Stomach (tissue), 9 donors: ENCODE results near the gene CTRL. TPM values are rescaled to one million over a fixed set of nuclear protein-coding genes. Genes with fewer than 3 reads are reported as not detected.

Experiments used
- DNase-seq, 2 donors: peaks; one replicate each; pipeline versions ENCODE4 v3.0.0 to v3.0.0-alpha.2; 2013 to 2019
- H3K27ac ChIP-seq, 5 donors: fragments of 200-600 bp in 4 of 5; sonication (generic) in 4 of 5; one replicate each; pipeline ENCODE4 v1.5.1; 2013 to 2019; ENCODE audit warnings: mild to moderate bottlenecking in 1 of 5, moderate library complexity in 1 of 5
- H3K27me3 ChIP-seq, 3 donors: fragments of 200-600 bp; sonication (generic); one replicate each; pipeline ENCODE4 v1.5.1; 2017 to 2019; ENCODE audit warnings: mixed run types in 1 of 3
- H3K36me3 ChIP-seq, 4 donors: fragments of 200-600 bp; sonication (generic); 1 replicate in 3 of 4; 2 replicates in 1 of 4; pipeline ENCODE4 v1.5.1; 2016 to 2019
- H3K4me1 ChIP-seq, 4 donors: fragments of 200-600 bp; sonication (generic); one replicate each; pipeline ENCODE4 v1.5.1; 2016 to 2019
- H3K4me3 ChIP-seq, 4 donors: fragments of 200-600 bp; sonication (generic) in 3 of 4; one replicate each; pipeline ENCODE4 v1.5.1; 2016 to 2019; ENCODE audit warnings: mild to moderate bottlenecking in 1 of 4
- H3K9me3 ChIP-seq, 4 donors: fragments of 200-600 bp; sonication (generic); one replicate each; pipeline ENCODE4 v1.5.1; 2016 to 2019
- EP300 ChIP-seq: sonication (generic); formaldehyde crosslinking; IDR thresholded peaks from one replicate; pipeline ENCODE4 v1.6.1; 2017; ENCODE audit warnings: antibody characterized with exemption
- POLR2A ChIP-seq, 4 donors: fragments of 450-650 bp; IDR thresholded peaks; one replicate each; pipeline ENCODE4 v1.6.1; 2016; ENCODE audit warnings: antibody characterized with exemption in 4 of 4, control low read depth in 2 of 4, mild to moderate bottlenecking in 1 of 4, moderate library complexity in 1 of 4
- POLR2AphosphoS5 ChIP-seq, 3 donors: sonication (generic); formaldehyde crosslinking; IDR thresholded peaks; one replicate each; pipeline ENCODE4 v1.6.1; 2016; ENCODE audit warnings: antibody characterized with exemption in 3 of 3
- WGBS, 5 donors: extraction: QIAGEN DNeasy Blood & Tissue Kit in 3 of 5; methylation state at CpG; one replicate each; pipeline versions ENCODE4 v1.1.5 to v1.1.7; 2013 to 2018; 5-methylcytosine and 5-hydroxymethylcytosine counted together
- intact Hi-C: fragments of 100-400 bp; cut with DNase I; formaldehyde crosslinking; loops from one replicate; pipeline ENCODE4 v1.15.1; 2023; ENCODE audit warnings: low total_unique reads
- polyA plus RNA-seq, 3 donors: library from polyadenylated mRNA; stranded (reverse); fragments of 200-250 nt; gene quantifications; one replicate each; pipeline ENCODE4 v1.2.3, GENCODE V29; 2013
- total RNA-seq, 5 donors: library from RNA; depleted of rRNA; stranded (reverse); fragments of >200 nt; gene quantifications; one replicate each; pipeline versions ENCODE4 v1.1.0 to v1.2.3, GENCODE V29; 2014 to 2016
- TF ChIP-seq, protein P1 (sequence below), 7 experiments: fragments of 450-650 bp in 4 of 7; fragments of 200-600 bp in 3 of 7; sonication (generic) in 3 of 7; IDR thresholded peaks; one replicate each; pipeline ENCODE4 v1.5.1; 2016 to 2019; ENCODE audit warnings: antibody characterized with exemption in 7 of 7, control low read depth in 2 of 7, mild to moderate bottlenecking in 1 of 7
- donor health status: healthy with polysubstance abuse.
- donor health status: Bipolar disorder and iron deficiency.
- donor health status: healthy.

Gene CTRL
- total and polyA plus RNA-seq, 8 donors = 0.37 to 11.0 (median 2.1) TPM; not detected in 1

DNA sequence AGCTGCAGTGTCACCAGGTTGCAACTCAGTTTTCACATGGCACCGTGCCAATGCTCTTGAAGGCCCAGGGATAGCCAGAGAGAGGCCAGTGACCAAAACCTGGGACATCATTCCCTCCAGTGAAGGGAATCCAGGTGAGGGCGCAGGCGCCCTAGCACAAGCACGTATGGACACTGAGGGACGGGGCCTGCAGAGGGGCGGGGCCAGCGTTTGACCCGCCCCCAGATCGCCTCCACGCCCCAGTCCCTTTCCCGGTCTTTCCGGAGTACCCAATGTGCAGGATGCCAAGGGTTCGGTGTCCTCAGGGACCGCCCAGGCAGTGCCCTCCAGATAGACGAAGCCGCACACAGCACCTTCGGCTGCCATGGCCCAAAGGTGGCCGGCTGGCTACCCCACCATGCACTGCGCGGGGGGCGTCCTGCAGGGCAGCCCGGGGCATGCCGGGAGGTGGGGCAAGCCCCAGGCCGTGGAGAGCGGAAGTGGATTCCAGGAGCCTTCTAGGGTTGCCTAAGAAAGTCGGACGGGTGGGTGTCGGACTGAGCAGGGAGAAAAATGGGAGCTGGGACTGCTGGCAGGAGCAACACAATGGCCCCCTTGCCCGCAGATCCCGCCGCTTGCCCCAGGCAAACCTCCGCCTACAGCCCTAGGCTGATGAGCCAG, 32.1 kb upstream of the CTRL start:
- peaks cover 30 to 48% (median 45%) of the 10 kb centered on the region in 4 donors for H3K36me3 ChIP-seq
- 47 to 84% (median 54%) methylated on average over 9 to 32 of the region's 32 CpGs for WGBS, 5 donors
- no peaks in the 10 kb centered on the region for H3K9me3 ChIP-seq
- H3K27me3 ChIP-seq = no peaks in the 10 kb centered on the region
- H3K4me1 ChIP-seq = peaks cover 70 to 90% (median 81%) of the 10 kb centered on the region in 4 donors
- H3K27ac ChIP-seq = peak overlapping the region; percentile 25 to 72 (median 46)
- no peak for TF ChIP-seq POLR2AphosphoS5 (IDR thresholded peaks at IDR 0.05)
- no peak for TF ChIP-seq POLR2A (IDR thresholded peaks at IDR 0.05)
- TF ChIP-seq EP300 = no peak
- TF ChIP-seq, protein P1, sequence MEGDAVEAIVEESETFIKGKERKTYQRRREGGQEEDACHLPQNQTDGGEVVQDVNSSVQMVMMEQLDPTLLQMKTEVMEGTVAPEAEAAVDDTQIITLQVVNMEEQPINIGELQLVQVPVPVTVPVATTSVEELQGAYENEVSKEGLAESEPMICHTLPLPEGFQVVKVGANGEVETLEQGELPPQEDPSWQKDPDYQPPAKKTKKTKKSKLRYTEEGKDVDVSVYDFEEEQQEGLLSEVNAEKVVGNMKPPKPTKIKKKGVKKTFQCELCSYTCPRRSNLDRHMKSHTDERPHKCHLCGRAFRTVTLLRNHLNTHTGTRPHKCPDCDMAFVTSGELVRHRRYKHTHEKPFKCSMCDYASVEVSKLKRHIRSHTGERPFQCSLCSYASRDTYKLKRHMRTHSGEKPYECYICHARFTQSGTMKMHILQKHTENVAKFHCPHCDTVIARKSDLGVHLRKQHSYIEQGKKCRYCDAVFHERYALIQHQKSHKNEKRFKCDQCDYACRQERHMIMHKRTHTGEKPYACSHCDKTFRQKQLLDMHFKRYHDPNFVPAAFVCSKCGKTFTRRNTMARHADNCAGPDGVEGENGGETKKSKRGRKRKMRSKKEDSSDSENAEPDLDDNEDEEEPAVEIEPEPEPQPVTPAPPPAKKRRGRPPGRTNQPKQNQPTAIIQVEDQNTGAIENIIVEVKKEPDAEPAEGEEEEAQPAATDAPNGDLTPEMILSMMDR (IDR thresholded peaks at IDR 0.05) = no peak
- intact Hi-C loops = no loop called here
- DNase-seq = peak; percentile 34 to 83
- no peak overlapping the region for H3K4me3 ChIP-seq

DNA sequence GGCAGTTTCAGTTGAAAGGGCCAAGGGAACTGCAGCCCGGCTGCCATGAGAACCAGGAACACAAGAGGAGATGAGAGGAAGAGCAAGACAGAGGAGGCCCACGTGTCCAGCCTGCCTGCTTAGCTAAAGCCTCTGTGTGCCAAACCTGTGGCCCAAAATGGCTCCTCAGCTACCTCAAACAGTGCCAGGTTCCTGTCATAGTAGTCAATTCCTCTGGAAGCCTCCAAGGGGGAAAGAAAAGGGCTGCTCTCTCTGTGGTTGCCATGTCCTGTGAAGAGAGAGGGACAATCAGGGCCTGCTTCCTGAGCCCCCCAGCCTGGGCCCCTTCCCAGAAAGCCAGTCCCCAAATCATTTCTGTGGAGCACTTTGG, 31.6 kb upstream of the CTRL start:
- Histone ChIP-seq H3K4me1 (peaks cover 70 to 91% (median 83%) of the 10 kb centered on the region in 4 donors), H3K27me3 (no peaks in the 10 kb centered on the region), H3K36me3 (peaks cover 32 to 53% (median 48%) of the 10 kb centered on the region in 4 donors), H3K4me3 (no peak overlapping the region), H3K27ac (peak overlapping the region in 4 of 5 donors; percentile 33 to 72 (median 52)), H3K9me3 (no peaks in the 10 kb centered on the region)
- no peak for TF ChIP-seq EP300
- no peak for TF ChIP-seq POLR2AphosphoS5 (IDR thresholded peaks at IDR 0.05)
- TF ChIP-seq POLR2A (IDR thresholded peaks at IDR 0.05) = no peak
- TF ChIP-seq, protein P1 (IDR thresholded peaks at IDR 0.05) = no peak
- 75 to 94% (median 86%) methylated on average over 2 of the region's 2 CpGs for WGBS, 5 donors
- intact Hi-C loops = no loop called here
- no peak for DNase-seq

DNA sequence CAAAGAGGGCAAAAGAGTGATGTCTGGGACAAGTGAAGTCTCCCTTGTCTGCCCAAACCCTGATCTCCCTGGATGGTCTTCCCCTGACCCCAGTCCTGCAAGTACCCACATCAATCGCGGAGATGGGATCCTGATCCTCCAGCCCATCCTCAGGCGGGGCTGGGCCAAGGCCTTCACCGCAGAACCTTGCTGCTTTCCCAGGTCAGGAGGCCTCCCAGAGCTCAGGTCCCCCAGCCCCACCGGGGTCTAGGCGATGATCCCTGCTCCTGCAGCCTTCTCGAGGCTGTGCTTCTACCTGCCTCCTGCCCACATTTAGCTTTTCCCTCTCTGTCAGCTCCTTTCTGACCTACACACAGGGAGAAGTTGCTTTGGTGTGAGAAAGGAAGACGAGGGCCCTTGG, 30.5 kb upstream of the CTRL start:
- DNase-seq = no peak
- no peaks in the 10 kb centered on the region for H3K9me3 ChIP-seq
- H3K36me3 ChIP-seq = peaks cover 42 to 64% (median 58%) of the 10 kb centered on the region in 4 donors
- intact Hi-C loops = no loop called here
- peaks cover 66 to 84% (median 78%) of the 10 kb centered on the region in 4 donors for H3K4me1 ChIP-seq
- no peak overlapping the region for H3K4me3 ChIP-seq
- TF ChIP-seq EP300 (no peak), POLR2AphosphoS5 (IDR thresholded peaks at IDR 0.05) (no peak), POLR2A (IDR thresholded peaks at IDR 0.05) (no peak)
- TF ChIP-seq, protein P1 (IDR thresholded peaks at IDR 0.05) = no peak
- H3K27me3 ChIP-seq = no peaks in the 10 kb centered on the region
- H3K27ac ChIP-seq = peak overlapping the region in 4 of 5 donors; percentile 37 to 80 (median 72)
- WGBS, 5 donors = 94 to 100% (median 97%) methylated on average over 6 to 8 of the region's 8 CpGs

DNA sequence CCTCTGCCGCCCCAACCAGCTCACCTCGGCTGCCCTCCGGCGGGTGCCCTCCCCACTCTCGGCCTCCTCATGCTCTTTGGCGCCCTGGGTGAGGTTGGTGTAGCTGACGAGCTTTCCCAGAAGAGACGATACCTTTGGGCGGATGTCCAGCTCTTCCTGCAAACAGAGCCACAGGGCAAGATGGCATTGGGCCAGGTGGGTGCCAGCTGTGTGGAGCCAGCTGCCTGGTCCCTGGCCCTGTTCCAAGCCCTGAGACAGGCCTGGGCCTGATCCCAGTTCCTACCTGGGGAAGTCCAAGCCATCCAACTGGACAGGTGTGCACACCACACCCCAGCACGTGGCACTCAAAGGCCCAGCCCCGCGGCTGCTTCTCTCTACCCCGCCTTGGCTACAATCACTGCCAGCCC, 29.9 kb upstream of the CTRL start:
- Histone ChIP-seq H3K27ac (peak overlapping the region in 4 of 5 donors; percentile 37 to 80 (median 72)), H3K27me3 (no peaks in the 10 kb centered on the region), H3K4me3 (no peak overlapping the region), H3K4me1 (peaks cover 60 to 78% (median 72%) of the 10 kb centered on the region in 4 donors), H3K9me3 (no peaks in the 10 kb centered on the region), H3K36me3 (peaks cover 42 to 68% (median 62%) of the 10 kb centered on the region in 4 donors)
- peak in 1 of 3 donors; percentile 26 for TF ChIP-seq POLR2AphosphoS5 (IDR thresholded peaks at IDR 0.05)
- TF ChIP-seq, protein P1 (IDR thresholded peaks at IDR 0.05) = no peak
- 44 to 84% (median 58%) methylated on average over 7 to 13 of the region's 13 CpGs for WGBS, 5 donors
- DNase-seq = peak; percentile 61 to 91
- intact Hi-C loops = no loop called here
